Gastrocnemius medialis (tissue), 4 donors: ENCODE data around the gene H2BK1. TPM values are rescaled to one million over a fixed set of nuclear protein-coding genes. Genes with fewer than 3 reads are reported as not detected.

Experiments used
- ATAC-seq, 2 donors: fragments of 150-250 bp; one replicate each; pipeline ENCODE4 v1.9.1; 2016
- DNase-seq, 2 donors: peaks; one replicate each; pipeline ENCODE4 v3.0.0-alpha.2; 2019
- H3K27ac ChIP-seq, 4 donors: fragments of 200-600 bp; sonication (generic); 1 replicate in 1 of 4; 2 replicates in 3 of 4; pipeline ENCODE4 v1.5.1; 2016 to 2018; ENCODE audit warnings: mild to moderate bottlenecking in 2 of 4, moderate library complexity in 1 of 4
- H3K27me3 ChIP-seq, 3 donors: fragments of 200-600 bp; sonication (generic) in 2 of 3; 1 replicate in 1 of 3; 2 replicates in 2 of 3; pipeline versions ENCODE4 v1.5.1 to v1.6.0; 2016 to 2019; ENCODE audit warnings: mild to moderate bottlenecking in 1 of 3, moderate library complexity in 1 of 3
- H3K36me3 ChIP-seq, 2 donors: fragments of 200-600 bp; sonication (generic) in 1 of 2; one replicate each; pipeline ENCODE4 v1.5.1; 2017 to 2018
- H3K4me1 ChIP-seq, 2 donors: fragments of 200-600 bp; sonication (generic) in 1 of 2; one replicate each; pipeline ENCODE4 v1.5.1; 2016 to 2017; ENCODE audit warnings: mild to moderate bottlenecking in 2 of 2
- H3K4me3 ChIP-seq, 4 donors: fragments of 200-600 bp; sonication (generic) in 3 of 4; 1 replicate in 1 of 4; 2 replicates in 3 of 4; pipeline ENCODE4 v1.5.1; 2016 to 2019; ENCODE audit warnings: mild to moderate bottlenecking in 2 of 4
- H3K9me3 ChIP-seq, 3 donors: fragments of 200-600 bp; sonication (generic) in 2 of 3; 1 replicate in 1 of 3; 2 replicates in 2 of 3; pipeline ENCODE4 v1.5.1; 2016 to 2019
- POLR2A ChIP-seq, 2 donors: fragments of 450-650 bp; IDR thresholded peaks; one replicate each; pipeline ENCODE4 v1.6.1; 2017; ENCODE audit warnings: antibody characterized with exemption in 2 of 2, mild to moderate bottlenecking in 2 of 2, moderate library complexity in 2 of 2
- in situ Hi-C, 4 donors: fragments of 200-750 bp; cut with MboI; loops; one replicate each; pipeline versions ENCODE4 v1.15.0 to v1.8.0; 2017; ENCODE audit warnings: low sequenced_read_pairs in 4 of 4
- intact Hi-C: fragments of 100-400 bp; cut with DNase I; formaldehyde crosslinking; loops from one replicate; pipeline ENCODE4 v1.15.1; 2023; ENCODE audit warnings: low total_unique reads
- microRNA counts, 2 donors: library from miRNA; unstranded; fragments of <30 nt; microRNA quantifications; one replicate each; lab custom pipeline; 2016
- total RNA-seq, 4 donors: library from RNA; depleted of rRNA; stranded (reverse); fragments of >200 nt; gene quantifications; one replicate each; pipeline versions ENCODE4 v1.1.0 to v1.2.3, GENCODE V29; 2016
- TF ChIP-seq, protein P1 (sequence below), 5 experiments: fragments of 450-650 bp in 3 of 5; fragments of 200-600 bp in 2 of 5; sonication (generic) in 2 of 5; IDR thresholded peaks in 4 of 5; conservative IDR thresholded peaks in 1 of 5; 1 replicate in 4 of 5; 2 replicates in 1 of 5; pipeline ENCODE4 v1.5.1; 2016 to 2019; ENCODE audit warnings: antibody characterized with exemption in 5 of 5, mild to moderate bottlenecking in 3 of 5, moderate library complexity in 3 of 5

H2BK1 gene
- total RNA-seq, 4 donors from 2014 or later = not detected

DNA sequence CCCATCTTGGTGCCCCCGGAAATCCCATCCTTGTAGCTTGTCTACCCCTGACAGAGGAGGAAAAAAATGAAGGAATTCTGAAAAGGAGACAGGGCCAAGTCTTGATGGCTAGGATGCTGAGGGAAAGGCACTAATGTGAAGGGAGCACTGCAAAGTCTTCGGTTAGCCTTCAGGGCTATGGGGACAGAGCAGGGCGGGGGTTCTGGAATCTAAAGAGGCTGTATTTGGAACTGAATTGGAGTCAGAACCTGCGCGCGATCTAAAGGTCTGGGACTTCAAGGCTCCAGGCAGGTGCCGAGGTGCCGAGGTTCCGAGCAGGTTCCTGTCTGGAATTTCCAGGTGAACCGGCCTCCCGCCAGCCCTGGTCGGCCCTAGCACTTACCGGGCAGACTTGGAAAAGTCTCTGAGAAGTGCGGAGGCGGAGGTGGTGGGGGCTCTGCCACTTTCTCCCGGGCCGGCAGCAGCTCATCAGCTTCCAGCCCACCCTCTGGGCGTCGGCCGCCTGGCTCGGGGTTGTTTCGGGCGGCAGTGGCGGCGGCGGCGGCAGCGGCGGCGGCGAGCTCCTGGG lies 43.6 kb downstream of the H2BK1 start:
- in situ Hi-C loops (no loop called here), intact Hi-C loops (no loop called here)
- H3K4me1 ChIP-seq = peaks cover 3 to 10% of the 10 kb centered on the region in 2 donors
- H3K4me3 ChIP-seq = peak overlapping the region; percentile 53 to 65 (median 56)
- no peaks in the 10 kb centered on the region for H3K9me3 ChIP-seq
- H3K27ac ChIP-seq = no peak overlapping the region
- H3K27me3 ChIP-seq = peaks cover 0 to 3% (median 0%) of the 10 kb centered on the region in 3 donors
- H3K36me3 ChIP-seq = no peaks in the 10 kb centered on the region
- DNase-seq = no peak
- TF ChIP-seq, protein P1, sequence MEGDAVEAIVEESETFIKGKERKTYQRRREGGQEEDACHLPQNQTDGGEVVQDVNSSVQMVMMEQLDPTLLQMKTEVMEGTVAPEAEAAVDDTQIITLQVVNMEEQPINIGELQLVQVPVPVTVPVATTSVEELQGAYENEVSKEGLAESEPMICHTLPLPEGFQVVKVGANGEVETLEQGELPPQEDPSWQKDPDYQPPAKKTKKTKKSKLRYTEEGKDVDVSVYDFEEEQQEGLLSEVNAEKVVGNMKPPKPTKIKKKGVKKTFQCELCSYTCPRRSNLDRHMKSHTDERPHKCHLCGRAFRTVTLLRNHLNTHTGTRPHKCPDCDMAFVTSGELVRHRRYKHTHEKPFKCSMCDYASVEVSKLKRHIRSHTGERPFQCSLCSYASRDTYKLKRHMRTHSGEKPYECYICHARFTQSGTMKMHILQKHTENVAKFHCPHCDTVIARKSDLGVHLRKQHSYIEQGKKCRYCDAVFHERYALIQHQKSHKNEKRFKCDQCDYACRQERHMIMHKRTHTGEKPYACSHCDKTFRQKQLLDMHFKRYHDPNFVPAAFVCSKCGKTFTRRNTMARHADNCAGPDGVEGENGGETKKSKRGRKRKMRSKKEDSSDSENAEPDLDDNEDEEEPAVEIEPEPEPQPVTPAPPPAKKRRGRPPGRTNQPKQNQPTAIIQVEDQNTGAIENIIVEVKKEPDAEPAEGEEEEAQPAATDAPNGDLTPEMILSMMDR (IDR thresholded peaks at IDR 0.05 in 4 of 5, conservative IDR thresholded peaks at IDR 0.05 in 1 of 5) = no peak
- no peak for TF ChIP-seq POLR2A (IDR thresholded peaks at IDR 0.05)
- no peak for ATAC-seq

DNA sequence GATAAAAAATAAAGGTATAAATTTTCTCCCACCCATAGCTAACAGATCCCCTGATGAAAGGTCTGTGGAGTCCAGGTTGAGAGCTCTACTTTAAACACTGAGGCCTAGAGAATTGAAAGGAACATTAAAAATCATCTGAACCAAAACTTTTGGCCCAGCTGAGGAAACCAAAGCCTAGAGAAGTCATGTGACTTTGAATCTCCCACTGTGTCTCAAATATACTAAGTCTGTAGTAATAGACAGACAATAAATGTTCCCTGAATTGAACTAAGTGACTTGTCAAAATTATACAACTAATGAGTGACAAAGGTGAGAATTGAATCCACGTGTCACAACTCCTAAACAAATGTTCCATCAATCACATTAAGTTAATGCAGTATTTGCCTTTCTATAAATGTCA lies 48.5 kb downstream of the H2BK1 start:
- H3K27me3 ChIP-seq = peaks cover 0 to 3% (median 0%) of the 10 kb centered on the region in 3 donors

More for the DNA sequence above, 48.5 kb downstream of the H2BK1 start:
- no peak overlapping the region for H3K4me3 ChIP-seq
- H3K4me1 ChIP-seq = peaks cover under 1% of the 10 kb centered on the region in 2 donors
- no peak for TF ChIP-seq POLR2A (IDR thresholded peaks at IDR 0.05)
- TF ChIP-seq, protein P1 (IDR thresholded peaks at IDR 0.05 in 4 of 5, conservative IDR thresholded peaks at IDR 0.05 in 1 of 5) = no peak
- no peaks in the 10 kb centered on the region for H3K9me3 ChIP-seq
- no peak overlapping the region for H3K27ac ChIP-seq
- in situ Hi-C loops (no loop called here), intact Hi-C loops (no loop called here)
- DNase-seq (no peak), ATAC-seq (no peak)
- no peaks in the 10 kb centered on the region for H3K36me3 ChIP-seq

MicroRNAs within 50 kb of the gene (microRNA counts, 767-probe panel; counts per million panel counts)
- microRNA hsa-miR-671-3p (lab: Ali Mortazavi, UCI) = 356 to 448 counts per million in 2 donors
- microRNA hsa-miR-671-5p (lab: Ali Mortazavi, UCI) = 356 to 448 counts per million in 2 donors

Other genes with a start within 250 kb of the H2BK1 start
- under 1 TPM in 3 of 4 donors, not detected in 1; 0.19 to 1.00 (median 0.46) TPM for gene KCNH2, start 232.2 kb downstream of the H2BK1 start, total RNA-seq
- 10 to 100 TPM in 1 of 4 donors, 1 to 10 TPM in 3; 1.4 to 10.8 (median 4.2) TPM for gene NOS3, start 219.5 kb downstream of the H2BK1 start, total RNA-seq
- under 1 TPM in 1 of 4 donors, not detected in 3; 0.31 TPM for gene ATG9B, start 186.0 kb downstream of the H2BK1 start, total RNA-seq
- gene ABCB8, start 182.0 kb downstream of the H2BK1 start, total RNA-seq = 10 to 100 TPM; 10.4 to 25.7 (median 16.2) TPM
- 10 to 100 TPM in 1 of 4 donors, 1 to 10 TPM in 2, under 1 TPM in 1; 0.72 to 11.0 (median 2.5) TPM for gene ASIC3, start 162.0 kb downstream of the H2BK1 start, total RNA-seq
- gene CDK5, start 152.6 kb downstream of the H2BK1 start, total RNA-seq = 10 to 100 TPM in 1 of 4 donors, 1 to 10 TPM in 3; 3.7 to 10.7 (median 5.9) TPM
- gene SLC4A2, start 150.9 kb downstream of the H2BK1 start, total RNA-seq = 10 to 100 TPM; 27.5 to 39.6 (median 33.0) TPM
- 100 to 1,000 TPM; 108 to 181 (median 141) TPM for gene FASTK, start 129.7 kb downstream of the H2BK1 start, total RNA-seq
- gene TMUB1, start 127.0 kb downstream of the H2BK1 start, total RNA-seq = 100 to 1,000 TPM in 2 of 4 donors, 10 to 100 TPM in 2; 55.5 to 137 (median 97.4) TPM
- gene AGAP3, start 124.0 kb downstream of the H2BK1 start, total RNA-seq = 10 to 100 TPM; 31.1 to 65.3 (median 36.3) TPM
- under 1 TPM in 1 of 4 donors, not detected in 3; 0.58 TPM for gene GBX1, start 42.8 kb downstream of the H2BK1 start, total RNA-seq
- 10 to 100 TPM; 17.1 to 24.8 (median 21.6) TPM for gene ASB10, start 23.2 kb downstream of the H2BK1 start, total RNA-seq
- gene ABCF2, start 16.7 kb upstream of the H2BK1 start, total RNA-seq = 100 to 1,000 TPM in 1 of 4 donors, 10 to 100 TPM in 3; 73.3 to 119 (median 96.3) TPM
- gene CHPF2, start 22.0 kb upstream of the H2BK1 start, total RNA-seq = 10 to 100 TPM; 11.1 to 16.1 (median 14.1) TPM
- 100 to 1,000 TPM in 1 of 4 donors, 10 to 100 TPM in 3; 41.8 to 103 (median 75.4) TPM for gene SMARCD3, start 38.2 kb upstream of the H2BK1 start, total RNA-seq
- 10 to 100 TPM; 45.3 to 59.0 (median 49.7) TPM for gene NUB1, start 131.3 kb upstream of the H2BK1 start, total RNA-seq
- under 1 TPM in 2 of 4 donors, not detected in 2; 0.13 to 0.31 TPM for gene WDR86, start 199.6 kb upstream of the H2BK1 start, total RNA-seq
- gene CRYGN, start 229.7 kb upstream of the H2BK1 start, total RNA-seq = not detected